ENCODE measurements around the gene GHITM.

The GHITM gene

GRCh38 chr10:84198206-84198915 lies 59.1 kb downstream of the GHITM start:
- FAIRE-seq (no peak), DNase-seq (ENCODE audit: insufficient read length, low spot score) (no peak)

GRCh38 chr10:84200537-84201243 lies 61.4 kb downstream of the GHITM start:
- FAIRE-seq = no peak

GRCh38 chr10:84201244-84201606 lies 61.9 kb downstream of the GHITM start:
- FAIRE-seq = no peak
- DNase-seq (ENCODE audit: insufficient read length, low spot score) = no peak

More at GRCh38 chr10:84200537-84201243, 61.4 kb downstream of the GHITM start:
- no peak for DNase-seq (ENCODE audit: insufficient read length, low spot score)

GRCh38 chr10:84201682-84202081 lies 62.4 kb downstream of the GHITM start:
- FAIRE-seq = no peak
- DNase-seq (ENCODE audit: insufficient read length, low spot score) = no peak

- FAIRE-seq = no peak
- no peak for DNase-seq (ENCODE audit: insufficient read length, low spot score)
Measured at GRCh38 chr10:84202349-84202748, 63.0 kb downstream of the GHITM start.

Data from HTR-8/SVneo (cell line).